ENCODE results near the gene EXD3.
A peak's percentile ranks its signal among the peaks of the same experiment; 100 is the strongest.
"Not testable (repeated sequence)": the region's sequence is repeated elsewhere in the genome, so short reads cannot be mapped to it uniquely, and the experiment has no call there.

The EXD3 gene, protein sequence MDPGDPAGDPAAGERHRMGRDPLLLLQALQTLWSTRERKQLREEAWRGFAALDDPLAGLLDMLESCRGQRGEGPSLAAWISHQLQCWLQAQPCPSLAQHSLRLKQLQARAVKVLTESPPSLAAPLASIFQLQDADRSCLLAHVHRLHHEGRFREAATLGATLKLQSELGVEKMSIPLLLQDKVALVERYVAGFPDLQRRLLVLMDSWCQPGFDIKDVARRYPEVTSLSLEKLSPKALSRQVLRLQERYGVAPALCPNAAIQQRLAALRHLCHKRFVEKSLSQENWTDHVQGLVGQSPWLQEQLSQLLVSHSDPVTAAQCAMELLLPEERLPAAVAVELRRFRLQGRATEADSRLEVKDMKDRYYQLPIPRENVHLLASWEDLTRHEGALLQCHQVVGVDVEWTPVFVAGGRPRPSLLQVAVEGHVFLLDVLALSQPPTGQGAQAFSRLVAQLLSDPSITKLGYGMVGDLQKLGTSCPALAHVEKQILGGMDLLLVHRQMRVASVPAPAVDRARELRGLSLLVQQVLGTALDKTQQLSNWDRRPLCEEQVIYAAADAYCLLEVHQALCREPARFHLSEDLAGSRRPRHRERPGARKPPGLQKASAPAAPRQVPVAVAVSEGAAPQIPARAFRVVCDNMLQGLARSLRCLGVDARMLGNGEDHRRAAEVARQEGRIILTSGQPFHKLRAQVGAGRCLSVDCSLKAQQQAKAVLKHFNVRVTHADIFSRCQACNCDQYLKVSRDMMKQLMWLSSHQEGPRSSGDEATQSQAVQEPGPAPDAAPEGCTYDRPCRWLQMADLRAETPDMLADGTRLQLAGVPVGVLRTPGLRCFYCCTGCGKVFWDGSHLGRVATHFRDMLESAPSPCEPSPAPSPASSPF

DNA sequence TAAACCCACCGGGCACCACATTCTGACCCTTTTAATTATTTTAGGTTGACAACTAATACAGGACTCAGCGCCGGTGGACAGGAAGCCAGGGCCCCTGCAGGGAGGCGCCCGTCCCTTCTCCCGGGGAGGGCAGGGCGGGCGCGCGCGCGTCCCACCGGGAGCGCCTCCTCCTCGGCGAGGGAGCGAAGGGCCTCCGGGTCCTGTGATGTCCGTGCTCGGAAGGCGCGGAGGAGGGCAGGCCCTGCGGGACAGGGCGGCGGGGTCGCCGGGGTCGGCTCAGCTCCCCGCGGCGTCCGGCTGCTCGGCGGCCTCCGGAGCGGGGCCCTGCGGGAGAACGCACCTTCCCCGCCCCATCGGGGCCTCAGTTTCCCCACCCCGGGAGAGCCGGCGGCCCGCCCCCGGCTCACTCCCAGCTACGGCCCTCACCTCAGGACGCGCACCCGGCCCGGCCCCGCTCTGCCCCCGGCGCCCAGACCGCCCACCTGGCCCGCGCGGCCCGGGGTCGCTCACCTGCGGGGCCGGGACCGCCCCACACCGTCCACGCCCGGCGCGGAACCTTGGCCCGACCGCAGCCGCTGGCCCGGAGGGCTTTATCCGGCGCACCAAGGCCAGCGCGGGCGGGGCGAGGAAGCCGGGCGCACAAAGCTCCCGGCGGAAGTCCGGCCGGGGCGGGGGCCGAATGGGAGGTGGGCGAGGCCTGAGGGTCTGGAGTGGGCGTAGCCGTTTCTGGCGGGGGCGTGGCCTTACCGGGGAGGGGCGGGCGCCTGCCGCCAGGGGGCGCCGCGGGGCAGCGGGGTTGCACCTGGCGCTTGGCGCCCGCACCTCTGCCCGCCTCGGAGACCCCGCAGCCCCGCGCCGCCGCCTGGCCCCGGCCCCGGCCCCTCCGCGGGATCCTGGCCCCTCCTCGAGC, at the start of gene EXD3, which contains the start of gene NOXA1:
TSS of gene EXD3 (minus strand) at position 559 of the 910 bp plus-strand sequence. CDS start 27,805 bp downstream, outside the sequence.
TSS of gene NOXA1 (plus strand) at position 790 of the 910 bp plus-strand sequence. CDS start 137 bp downstream, outside the sequence.
- peak; percentile 82 for DNase-seq (ENCODE audit: low read depth)

DNA sequence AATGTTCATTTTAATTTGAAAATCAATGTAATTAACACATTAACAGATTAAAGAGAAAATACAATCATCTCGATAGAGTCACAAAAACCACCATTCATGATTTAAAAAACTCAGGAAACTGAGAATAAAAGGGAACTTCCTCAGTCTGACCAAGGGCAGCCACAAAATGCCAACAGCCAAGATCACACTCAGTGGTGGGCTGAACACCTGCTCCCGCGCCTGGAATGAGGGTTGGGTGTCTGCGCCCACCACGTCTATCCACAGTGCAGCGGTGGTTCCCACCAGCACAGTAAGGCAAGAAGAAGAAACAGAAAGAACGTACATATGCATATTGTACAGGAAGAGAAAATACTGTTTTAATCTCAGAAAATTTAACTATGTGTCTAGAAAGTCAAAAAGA, 47.8 kb upstream of the EXD3 start:
- no peak for DNase-seq (ENCODE audit: low read depth)

DNA sequence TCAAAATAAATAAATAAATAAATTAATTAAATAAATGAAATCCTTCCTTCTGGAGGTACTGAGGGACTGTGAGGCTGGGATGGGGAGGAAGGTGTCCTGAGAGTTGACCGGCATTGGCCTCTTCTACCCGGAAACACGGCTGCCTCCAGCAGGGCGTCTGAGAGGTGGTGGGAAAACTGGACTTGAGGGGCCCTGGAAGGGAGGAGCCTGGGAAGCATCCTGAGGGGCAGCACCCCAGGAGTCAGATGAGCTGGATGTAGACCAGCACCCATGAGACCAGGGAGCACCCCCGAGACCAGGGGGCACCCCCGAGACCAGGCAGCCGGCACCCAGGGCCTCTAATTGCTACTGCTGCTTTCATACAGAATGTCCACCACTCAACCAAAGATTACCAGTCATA, 44.9 kb upstream of the EXD3 start:
- no peak for DNase-seq (ENCODE audit: low read depth)

DNA sequence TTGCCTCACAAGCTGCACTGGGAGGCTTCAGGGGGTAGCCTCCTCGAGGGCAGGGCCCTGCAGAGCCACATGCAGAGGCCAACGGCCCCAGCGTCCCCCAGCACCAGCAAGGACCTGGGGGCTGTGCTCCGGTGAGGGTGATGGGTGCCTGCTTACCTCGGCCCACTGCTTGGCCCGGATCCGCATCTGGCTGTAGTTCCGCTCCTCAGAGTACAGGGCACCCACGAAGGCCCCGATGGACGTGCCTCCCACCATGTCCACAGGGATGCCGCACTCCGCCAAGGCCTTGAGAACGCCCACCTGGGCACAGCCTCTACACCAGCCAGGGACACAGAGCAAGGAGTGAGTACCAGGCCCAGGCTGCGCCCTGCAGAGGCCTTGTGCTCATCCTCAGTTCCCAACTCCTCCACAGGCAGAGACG, 44.2 kb upstream of the EXD3 start:
- DNase-seq (ENCODE audit: low read depth) = no peak

DNA sequence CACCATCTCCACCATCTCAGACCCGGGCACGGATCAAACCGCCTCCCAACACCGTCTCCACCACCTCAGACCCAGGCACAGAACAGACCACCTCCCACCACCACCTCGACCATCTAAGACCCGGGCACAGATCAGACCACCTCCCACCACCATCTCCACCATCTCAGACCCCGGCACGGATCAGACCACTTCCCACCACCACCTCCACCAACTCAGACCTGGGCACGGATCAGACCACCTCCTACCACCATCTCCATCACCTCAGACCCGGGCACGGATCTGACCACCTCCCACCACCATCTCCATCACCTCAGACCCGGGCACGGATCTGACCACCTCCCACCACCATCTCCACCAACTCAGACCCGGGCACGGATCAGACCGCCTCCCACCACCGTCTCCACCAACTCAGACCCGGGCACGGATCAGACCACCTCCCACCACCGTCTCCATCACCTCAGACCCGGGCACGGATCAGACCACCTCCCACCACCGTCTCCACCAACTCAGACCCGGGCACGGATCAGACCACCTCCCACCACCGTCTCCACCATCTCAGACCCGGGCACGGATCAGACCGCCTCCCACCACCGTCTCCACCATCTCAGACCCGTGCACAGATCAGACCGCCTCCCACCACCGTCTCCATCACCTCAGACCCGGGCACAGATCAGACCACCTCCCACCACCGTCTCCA, 43.6 kb upstream of the EXD3 start:
- not testable (repeated sequence) for DNase-seq (ENCODE audit: low read depth)

DNA sequence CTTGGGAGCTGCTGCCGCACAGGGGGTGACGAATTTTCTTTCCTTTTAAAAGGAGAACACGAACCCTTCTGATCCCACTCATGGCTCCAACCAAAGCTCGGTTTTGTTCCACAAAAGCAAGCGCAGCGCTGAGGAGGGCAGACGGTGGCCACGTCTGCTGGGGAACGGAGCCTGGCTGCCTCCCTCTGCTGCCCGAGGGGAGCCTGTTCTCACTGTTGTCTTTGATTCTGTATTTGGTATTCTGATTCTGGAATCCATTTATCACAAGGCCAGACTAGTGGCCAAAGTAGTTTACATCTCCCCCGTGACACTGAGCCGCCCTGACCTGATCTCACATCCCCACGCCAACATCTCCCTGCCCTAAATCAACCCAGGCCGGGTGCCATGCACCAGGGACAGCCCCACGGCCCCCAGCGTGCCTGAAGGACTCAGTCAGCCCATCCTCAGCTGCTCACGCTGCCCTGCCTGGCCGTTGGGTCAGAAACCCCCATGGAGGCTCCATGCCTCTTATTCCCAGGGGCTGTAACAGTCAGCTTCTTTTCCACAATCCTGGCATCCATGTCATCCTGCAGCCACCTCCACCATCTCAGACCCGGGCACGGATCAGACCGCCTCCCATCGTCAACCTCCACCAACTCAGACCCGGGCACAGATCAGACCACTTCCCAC, 42.9 kb upstream of the EXD3 start:
- DNase-seq (ENCODE audit: low read depth) = no peak

DNA sequence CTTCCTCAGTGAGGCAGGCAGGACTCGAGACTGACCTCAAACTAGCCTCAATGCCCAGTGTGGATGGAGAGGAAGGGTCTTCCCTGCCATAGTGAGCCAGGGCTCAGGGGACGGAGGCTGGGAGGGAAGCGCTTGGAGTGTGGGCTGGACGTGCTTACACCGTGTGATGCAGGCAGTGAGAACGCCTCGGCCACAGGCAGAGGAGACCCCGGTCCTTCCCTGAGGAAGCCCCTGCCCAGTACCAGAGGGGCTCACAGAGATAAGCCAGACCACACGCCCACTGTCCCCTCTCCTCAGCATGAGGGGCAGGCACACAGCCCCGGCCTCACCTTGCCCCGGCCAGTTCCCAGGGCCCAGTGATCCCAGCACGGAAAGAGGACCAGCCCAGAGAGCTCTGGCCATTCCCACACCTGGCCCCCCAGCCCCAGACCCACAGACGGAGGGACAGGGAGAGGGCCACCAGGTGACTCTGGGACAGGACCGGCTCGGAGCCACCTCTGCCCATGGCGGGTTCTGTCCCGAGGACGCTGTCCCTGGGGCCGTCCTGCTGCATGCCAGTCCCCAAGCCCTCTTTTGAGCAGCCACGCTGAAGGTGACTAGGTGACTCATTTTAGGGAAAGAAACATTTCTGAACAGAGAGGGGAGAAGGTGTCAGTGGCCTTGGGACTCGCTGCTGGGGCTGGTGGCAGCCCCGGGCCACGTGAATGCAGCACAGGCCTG, 42.2 kb upstream of the EXD3 start:
- no peak for DNase-seq (ENCODE audit: low read depth)

DNA sequence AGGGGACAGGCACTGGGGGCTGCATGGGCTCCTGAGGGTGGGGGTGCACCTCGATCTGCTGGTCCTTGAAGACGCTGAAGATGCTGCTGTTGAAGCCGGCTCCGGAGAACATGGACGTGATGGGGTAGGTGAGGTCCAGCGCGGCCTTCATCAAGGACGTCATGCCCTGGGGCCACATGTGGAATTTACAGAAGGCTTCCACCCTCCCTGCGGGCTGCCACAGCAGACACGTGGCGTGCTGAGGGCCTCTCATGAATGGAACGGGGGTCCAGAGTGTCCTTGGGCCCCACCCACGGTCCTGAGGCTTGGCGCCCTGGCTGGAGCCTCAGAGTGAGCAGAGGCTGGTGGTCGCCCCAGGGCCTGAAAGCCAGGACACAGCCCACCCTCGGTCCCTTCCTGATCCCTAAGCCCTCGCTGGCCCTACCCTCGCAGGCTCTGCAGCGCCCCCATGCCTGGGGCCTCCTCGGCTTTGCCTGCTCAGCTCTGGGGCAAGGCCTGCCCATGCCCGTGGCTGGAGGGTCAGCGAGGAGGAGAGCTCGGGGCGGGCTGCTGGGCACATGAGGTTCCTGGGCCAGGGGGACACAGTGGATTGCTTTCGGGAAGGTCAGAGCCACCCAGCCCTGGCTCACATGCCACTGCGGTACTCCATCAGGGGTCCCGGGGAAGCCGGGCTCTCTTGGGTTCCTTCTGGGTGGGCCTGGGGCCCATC, 41.5 kb upstream of the EXD3 start:
- DNase-seq (ENCODE audit: low read depth) = no peak

DNA sequence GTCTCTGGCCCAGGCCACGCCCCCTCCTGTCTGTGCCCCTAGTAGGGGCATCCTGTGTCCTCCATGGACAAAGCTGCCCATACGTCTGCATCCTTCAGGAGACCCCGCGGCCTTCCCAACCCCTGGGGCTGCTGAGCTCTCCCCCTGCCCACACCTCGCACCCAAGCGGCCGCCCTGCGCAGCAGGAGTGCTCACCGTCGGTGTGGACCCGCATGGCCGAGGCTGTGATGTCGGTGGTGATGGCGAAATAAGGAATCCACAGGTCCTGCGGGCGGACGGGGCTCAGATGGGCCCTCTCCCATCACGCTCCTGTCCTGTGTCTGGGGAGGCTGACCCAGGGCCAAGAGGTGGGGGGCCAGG, 40.9 kb upstream of the EXD3 start:
- DNase-seq (ENCODE audit: low read depth) = no peak

DNA sequence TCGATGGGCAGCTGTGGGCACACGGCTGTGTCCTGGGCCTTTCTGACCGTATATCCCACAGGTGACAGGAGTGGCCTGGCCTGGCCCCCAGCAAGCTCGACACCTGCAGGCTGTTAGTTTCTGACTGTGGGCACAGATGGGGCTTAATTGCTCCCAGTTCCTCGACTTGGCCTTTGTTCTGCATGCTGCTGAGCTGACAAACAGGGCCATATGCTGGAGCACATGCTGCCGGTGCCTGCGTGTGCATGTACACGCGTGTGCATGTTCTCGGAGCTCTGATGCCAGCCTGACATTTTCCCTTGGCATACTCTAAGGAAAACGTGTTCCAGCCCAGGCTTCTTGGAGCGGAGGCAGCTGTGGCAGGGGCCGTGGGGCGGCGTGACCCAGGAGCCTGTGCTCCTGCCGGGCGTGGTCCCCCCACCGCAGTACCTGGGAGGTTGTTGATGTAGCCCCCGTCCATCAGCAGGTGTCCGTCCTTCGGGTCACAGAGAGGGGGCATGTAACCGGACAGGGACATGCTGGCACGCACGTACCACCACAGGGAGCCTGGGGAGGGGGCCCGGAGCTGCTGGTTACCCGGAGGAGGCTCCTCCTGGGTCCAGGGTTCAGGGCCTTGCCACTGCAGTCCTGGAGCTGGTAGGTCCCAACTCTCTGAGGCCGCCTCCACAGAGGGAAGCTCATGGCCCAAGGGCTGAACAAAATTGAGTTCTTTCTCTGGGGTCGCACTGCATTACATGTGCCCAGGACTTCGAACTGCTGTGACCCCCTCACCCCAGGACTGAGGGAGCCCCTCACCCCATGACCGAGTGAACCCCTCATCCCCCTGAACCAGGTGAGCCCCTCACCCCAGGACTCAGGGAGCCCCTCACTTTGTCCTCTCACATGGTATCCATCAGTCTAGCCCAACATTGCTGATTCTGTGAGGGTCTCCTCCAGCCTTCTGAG, 40.3 kb upstream of the EXD3 start:
- no peak for DNase-seq (ENCODE audit: low read depth)

DNA sequence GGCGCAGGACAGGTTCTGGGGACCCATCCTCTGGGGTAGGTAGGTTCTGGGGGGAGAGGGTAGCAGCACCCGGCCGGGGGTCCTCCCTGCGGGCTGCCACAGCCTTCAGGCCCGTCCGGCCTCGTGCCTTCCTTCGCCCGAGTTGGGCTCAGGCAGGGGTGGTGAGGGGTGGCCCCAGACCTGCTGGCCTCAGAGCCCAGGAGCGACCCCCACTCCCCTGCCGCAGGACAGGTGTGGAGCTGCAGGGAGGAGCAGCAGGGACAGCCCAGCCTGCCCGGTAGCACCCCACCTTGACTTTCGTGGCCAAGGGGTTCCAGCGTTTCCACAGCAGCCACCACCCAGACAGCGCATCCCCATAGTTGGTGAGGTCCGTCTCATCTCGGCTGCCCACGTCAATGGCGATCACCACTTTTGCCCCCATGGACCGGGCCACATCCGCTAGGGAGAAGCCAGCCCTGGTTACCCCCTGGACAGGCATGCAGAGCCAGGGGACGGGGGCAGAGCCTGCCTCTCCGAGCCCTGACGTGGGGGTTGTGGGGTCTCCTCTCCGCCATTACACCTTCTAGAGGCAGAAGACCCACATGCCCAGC, 39.5 kb upstream of the EXD3 start:
- no peak for DNase-seq (ENCODE audit: low read depth)

DNA sequence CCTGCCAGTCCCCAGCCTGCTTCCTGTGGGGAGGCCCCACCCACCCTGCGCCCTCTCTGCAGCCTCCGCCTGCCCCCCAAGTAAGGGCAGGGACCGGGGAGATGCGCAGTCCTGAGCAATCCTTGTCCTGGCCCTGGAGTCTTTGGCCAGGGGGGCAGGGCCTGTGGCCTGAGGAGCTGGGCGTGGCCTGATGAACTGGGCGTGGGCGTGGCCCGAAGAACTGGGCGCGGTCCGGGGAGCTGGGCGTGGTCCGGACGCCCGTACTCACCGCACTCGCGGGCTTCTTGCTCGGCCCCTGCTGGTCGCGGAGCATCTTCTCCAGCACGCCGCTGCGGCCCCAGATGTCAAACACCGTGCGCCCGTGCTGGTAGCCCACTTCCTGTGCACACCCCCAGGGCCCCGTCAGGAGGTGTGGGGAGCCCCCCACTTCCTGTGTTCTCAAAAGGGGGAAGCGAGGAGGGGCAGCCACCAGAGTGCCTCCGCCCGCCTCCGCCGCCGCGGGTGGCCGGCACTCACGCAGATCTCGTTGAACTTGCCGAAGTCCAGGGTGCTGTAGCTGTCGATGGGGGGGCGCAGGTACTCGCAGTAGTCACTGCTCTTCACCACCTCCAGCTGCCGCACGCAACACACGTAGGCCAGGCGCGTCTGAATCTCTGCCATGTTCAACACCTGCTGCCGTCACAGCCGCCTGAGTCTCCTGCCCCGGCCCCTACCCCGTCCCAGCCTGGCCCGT, 38.9 kb upstream of the EXD3 start:
- peak; percentile 71 for DNase-seq (ENCODE audit: low read depth)

DNA sequence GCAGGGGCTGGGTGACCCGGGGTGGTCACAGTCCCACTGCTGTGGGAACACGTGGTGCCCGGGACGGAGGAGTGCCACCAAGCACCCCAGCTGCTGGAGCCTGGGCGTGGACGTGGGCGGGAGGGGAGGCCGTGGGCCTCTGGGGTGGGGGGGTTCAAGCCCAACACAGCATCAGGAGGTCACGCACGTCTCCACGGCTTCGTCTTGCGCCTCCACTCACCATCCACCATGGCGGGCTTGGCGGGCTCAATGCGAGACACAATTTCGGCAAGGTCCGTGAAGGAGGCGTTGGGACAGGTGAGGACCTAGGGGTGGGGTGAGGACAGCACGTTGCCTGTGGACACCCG, 38.3 kb upstream of the EXD3 start:
- DNase-seq (ENCODE audit: low read depth) = no peak

DNA sequence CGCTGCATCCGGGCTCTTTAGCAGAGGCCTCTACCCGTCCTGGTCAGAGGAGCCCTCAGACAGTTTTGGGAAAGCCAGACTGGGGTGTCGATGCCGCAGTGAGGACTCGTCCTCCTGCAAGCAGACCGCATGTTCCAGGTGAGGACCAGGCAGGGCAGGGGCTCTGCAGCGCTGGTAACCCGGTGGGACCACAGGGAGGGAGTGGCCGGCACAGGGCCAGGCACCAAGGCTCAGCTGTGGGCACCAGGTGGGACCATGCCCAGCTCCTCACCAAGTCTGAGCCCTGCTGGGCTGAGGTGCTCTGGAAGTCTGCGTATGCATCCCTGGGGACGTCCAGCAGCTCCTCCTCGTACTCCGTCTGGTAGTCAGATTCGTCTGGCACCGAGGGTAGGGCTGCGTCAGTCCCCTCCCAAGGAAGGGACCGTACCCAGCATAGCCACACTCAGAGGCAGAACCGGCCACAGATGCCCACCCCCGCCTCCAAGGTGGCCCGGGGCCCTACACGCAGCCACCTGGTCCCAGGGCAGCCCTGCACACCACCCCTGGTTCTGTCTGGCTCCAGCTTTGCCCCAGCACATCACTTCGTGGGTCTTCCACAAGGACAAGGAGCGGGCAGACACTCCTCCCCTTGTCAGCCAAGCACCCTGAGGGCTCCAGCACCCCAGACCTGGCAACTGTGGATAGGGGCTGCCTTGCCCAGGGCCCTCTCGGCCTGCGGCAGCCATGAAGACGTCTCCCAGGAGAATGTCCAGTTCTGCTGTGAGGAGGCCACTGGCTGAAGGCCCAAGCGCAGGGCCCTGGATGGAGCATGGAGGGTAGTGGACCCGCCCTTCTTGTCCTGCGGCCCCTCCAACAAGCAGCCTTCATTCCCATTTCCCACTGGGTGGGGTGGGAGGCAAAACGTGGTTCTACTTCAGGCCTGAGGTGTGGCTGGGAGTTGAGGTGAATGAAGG, 37.7 kb upstream of the EXD3 start:
- DNase-seq (ENCODE audit: low read depth) = no peak

DNA sequence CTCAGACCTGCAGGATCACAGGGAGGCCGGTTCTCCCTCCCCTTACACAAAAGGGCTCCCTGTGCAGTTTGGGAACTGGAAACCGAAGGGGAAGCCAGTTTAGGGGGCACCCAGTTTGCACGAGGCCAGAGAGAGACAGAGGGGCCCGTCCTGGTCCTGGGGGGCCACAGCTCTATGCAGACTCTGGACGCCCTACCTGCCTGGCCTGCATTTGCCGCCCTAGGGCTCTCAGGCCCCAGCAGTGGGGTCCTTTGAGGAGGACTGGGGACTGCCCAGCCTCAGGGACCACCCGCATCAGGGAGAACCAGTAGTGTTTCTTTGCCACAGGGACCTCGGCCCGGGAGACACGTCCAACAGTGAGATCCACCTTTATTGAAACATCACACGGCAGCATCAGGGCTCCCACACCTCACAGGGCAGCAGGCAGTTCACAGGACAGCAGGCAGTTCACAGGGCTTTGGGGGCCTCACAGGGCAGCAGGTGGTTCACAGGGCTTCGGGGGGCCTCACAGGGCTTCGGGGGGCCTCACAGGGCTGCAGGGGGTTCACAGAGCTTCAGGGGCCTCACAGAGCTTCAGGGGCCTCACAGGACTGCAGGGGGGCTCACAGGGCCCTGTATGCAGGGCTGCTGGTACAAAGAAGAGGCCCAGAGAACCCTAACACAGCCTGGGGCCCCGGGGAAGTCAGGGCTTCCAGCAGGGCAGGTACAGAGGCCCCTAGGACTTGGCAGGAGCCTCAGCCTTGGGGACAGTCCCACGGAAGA, 36.8 kb upstream of the EXD3 start:
- DNase-seq (ENCODE audit: low read depth) = no peak

Measured in T-helper 22 cell (primary cell).